HG02759 (cell line): Measurements from ENCODE around the gene FASTKD2.

ENCODE experiments used
- ATAC-seq: cut with Tn5 transposase; IDR thresholded peaks from one replicate; pipeline ENCODE4 v1.9.1; 2021; ENCODE audit warnings: mild to moderate bottlenecking, moderate library complexity; ENCODE audit not compliant: unreplicated experiment

FASTKD2 gene

GRCh38 chr2:206765242-206766056 lies at the start of gene FASTKD2, which contains the start of gene MDH1B:
TSS of gene FASTKD2 (plus strand) at chr2:206765606. CDS start at chr2:206766694, 1,088 bp downstream.
TSS of gene MDH1B (minus strand) at chr2:206765328. CDS start at chr2:206765271, 57 bp downstream.
- ATAC-seq = peak; percentile 94

- ATAC-seq = no peak
Observed at GRCh38 chr2:206716623-206717022, 48.8 kb upstream of the FASTKD2 start.

GRCh38 chr2:206718296-206718695 lies 47.1 kb upstream of the FASTKD2 start, which contains the start of gene DYTN:
TSS of gene DYTN (minus strand) at chr2:206718396. CDS start at chr2:206718279, 117 bp downstream.
- ATAC-seq = no peak

GRCh38 chr2:206721256-206721920 lies 44.0 kb upstream of the FASTKD2 start:
- peak; percentile 92 for ATAC-seq

GRCh38 chr2:206723288-206723687 lies 42.1 kb upstream of the FASTKD2 start:
- ATAC-seq = no peak

- ATAC-seq = no peak
Observed at GRCh38 chr2:206727287-206727686, 38.1 kb upstream of the FASTKD2 start.

- ATAC-seq = no peak
Observed at GRCh38 chr2:206728277-206729199, 36.9 kb upstream of the FASTKD2 start.

- no peak for ATAC-seq
Observed at GRCh38 chr2:206733341-206733740, 32.1 kb upstream of the FASTKD2 start.

GRCh38 chr2:206736935-206737334 lies 28.5 kb upstream of the FASTKD2 start:
- no peak for ATAC-seq

- ATAC-seq = no peak
Observed at GRCh38 chr2:206739271-206739670, 26.1 kb upstream of the FASTKD2 start.

GRCh38 chr2:206740800-206741199 lies 24.6 kb upstream of the FASTKD2 start:
- ATAC-seq = no peak

- ATAC-seq = no peak
Observed at GRCh38 chr2:206756816-206757215, 8.6 kb upstream of the FASTKD2 start.

- ATAC-seq = no peak
Observed at GRCh38 chr2:206764673-206765241, 649 bp upstream of the FASTKD2 start.

- no peak for ATAC-seq
Observed at GRCh38 chr2:206766057-206766930, 888 bp downstream of the FASTKD2 start.

- ATAC-seq = no peak
Observed at GRCh38 chr2:206774871-206775270, 9.5 kb downstream of the FASTKD2 start.

- no peak for ATAC-seq
Observed at GRCh38 chr2:206776432-206776831, 11.0 kb downstream of the FASTKD2 start.

GRCh38 chr2:206780671-206781070 lies 15.3 kb downstream of the FASTKD2 start:
- no peak for ATAC-seq

- ATAC-seq = no peak
Observed at GRCh38 chr2:206783718-206784117, 18.3 kb downstream of the FASTKD2 start.

- ATAC-seq = no peak
Observed at GRCh38 chr2:206784559-206785353, 19.4 kb downstream of the FASTKD2 start.
